Subcutaneous abdominal adipose tissue (tissue), 5 donors: ENCODE results near the gene EXOC3.

Source experiments
- H3K27ac ChIP-seq: one replicate; pipeline ENCODE4 v1.7.0; 2013; ENCODE audit warnings: low read depth, mild to moderate bottlenecking, inconsistent platforms, low read length, moderate library complexity
- H3K27me3 ChIP-seq, 5 donors: one replicate each; pipeline ENCODE4 v1.7.0; 2013; ENCODE audit warnings: low read length in 5 of 5, inconsistent platforms in 1 of 5; ENCODE audit not compliant: control insufficient read depth in 5 of 5, insufficient read depth in 4 of 5
- H3K36me3 ChIP-seq, 5 donors: one replicate each; pipeline ENCODE4 v1.7.0; 2013; ENCODE audit warnings: low read length in 5 of 5; ENCODE audit not compliant: control insufficient read depth in 5 of 5, insufficient read depth in 5 of 5
- H3K4me1 ChIP-seq, 5 donors: one replicate each; pipeline ENCODE4 v1.7.0; 2013; ENCODE audit warnings: low read length in 5 of 5, mild to moderate bottlenecking in 3 of 5, moderate library complexity in 1 of 5; ENCODE audit not compliant: control insufficient read depth in 5 of 5, insufficient read depth in 5 of 5
- H3K4me3 ChIP-seq, 5 donors: one replicate each; pipeline ENCODE4 v1.7.0; 2013; ENCODE audit warnings: low read length in 5 of 5, low read depth in 1 of 5
- H3K9ac ChIP-seq, 5 donors: one replicate each; pipeline ENCODE4 v1.7.0; 2013; ENCODE audit warnings: low read length in 5 of 5, mild to moderate bottlenecking in 4 of 5, moderate library complexity in 3 of 5
- H3K9me3 ChIP-seq, 5 donors: one replicate each; pipeline ENCODE4 v1.7.0; 2013; ENCODE audit warnings: low read length in 5 of 5; ENCODE audit not compliant: control insufficient read depth in 5 of 5
- donor health status: healthy.
- donor health status: healthy.
- donor health status: healthy.
- donor health status: healthy.
- donor health status: healthy.

EXOC3 gene

GRCh38 chr5:418162-419121 lies 24.5 kb upstream of the EXOC3 start:
- Histone ChIP-seq H3K27ac (no peak overlapping the region), H3K9me3 (no peaks in the 10 kb centered on the region)

GRCh38 chr5:419970-420369 lies 23.0 kb upstream of the EXOC3 start:
- H3K27ac ChIP-seq: no peak overlapping the region
- H3K4me3 ChIP-seq: no peak overlapping the region
- H3K27me3 ChIP-seq: peaks cover 0 to 5% (median 0%) of the 10 kb centered on the region in 5 donors
- no peaks in the 10 kb centered on the region for H3K36me3 ChIP-seq
- H3K4me1 ChIP-seq: peaks cover 0 to 14% (median 0%) of the 10 kb centered on the region in 5 donors
- no peaks in the 10 kb centered on the region for H3K9me3 ChIP-seq
- H3K9ac ChIP-seq: no peak overlapping the region

More at GRCh38 chr5:418162-419121, 24.5 kb upstream of the EXOC3 start:
- H3K36me3 ChIP-seq: no peaks in the 10 kb centered on the region
- H3K4me1 ChIP-seq: peaks cover 0 to 9% (median 0%) of the 10 kb centered on the region in 5 donors
- peaks cover 0 to under 1% (median 0%) of the 10 kb centered on the region in 5 donors for H3K27me3 ChIP-seq
- H3K4me3 ChIP-seq: no peak overlapping the region
- H3K9ac ChIP-seq: peak overlapping the region in 1 of 5 donors; percentile 27

GRCh38 chr5:420632-421286 lies 22.2 kb upstream of the EXOC3 start:
- peaks cover 0 to 9% (median 0%) of the 10 kb centered on the region in 5 donors for H3K4me1 ChIP-seq
- no peak overlapping the region for H3K27ac ChIP-seq
- no peaks in the 10 kb centered on the region for H3K9me3 ChIP-seq
- H3K4me3 ChIP-seq: no peak overlapping the region
- no peak overlapping the region for H3K9ac ChIP-seq
- H3K27me3 ChIP-seq: peaks cover 0 to 5% (median 0%) of the 10 kb centered on the region in 5 donors
- H3K36me3 ChIP-seq: no peaks in the 10 kb centered on the region

DNA sequence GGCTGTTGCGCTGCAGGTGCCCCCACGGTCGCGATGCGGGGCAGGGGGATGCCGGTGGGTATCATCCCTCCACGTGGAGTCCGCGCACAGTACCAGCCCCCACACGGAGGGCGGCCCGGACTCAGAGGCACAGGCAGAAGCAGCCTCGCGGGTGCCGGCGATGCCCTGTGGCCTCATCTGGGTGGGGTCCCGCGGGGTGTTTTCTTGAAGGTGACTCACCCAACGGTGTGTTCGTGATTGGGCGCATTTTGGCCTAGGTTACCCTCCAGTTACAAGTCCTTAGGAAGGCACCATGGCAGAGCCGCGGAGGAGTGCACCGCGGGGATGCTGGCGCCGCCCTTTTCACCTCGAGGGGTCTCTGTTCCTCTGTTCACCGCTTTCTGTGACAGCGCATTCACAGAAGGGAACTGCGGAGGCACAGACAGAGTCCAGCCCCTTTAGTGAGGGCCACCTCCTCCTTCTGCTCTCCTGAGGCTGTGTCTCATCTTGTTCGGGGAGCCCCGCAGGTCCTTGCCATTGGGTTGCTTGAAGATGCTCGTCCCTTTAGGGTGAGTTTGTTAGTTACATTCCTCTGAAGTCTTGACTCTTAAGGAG lies 21.6 kb upstream of the EXOC3 start:
- H3K27me3 ChIP-seq: peaks cover 0 to 5% (median 0%) of the 10 kb centered on the region in 5 donors
- no peak overlapping the region for H3K4me3 ChIP-seq
- no peaks in the 10 kb centered on the region for H3K36me3 ChIP-seq
- H3K9me3 ChIP-seq: no peaks in the 10 kb centered on the region
- H3K4me1 ChIP-seq: peaks cover 0 to 5% (median 0%) of the 10 kb centered on the region in 5 donors
- H3K27ac ChIP-seq: no peak overlapping the region
- no peak overlapping the region for H3K9ac ChIP-seq

DNA sequence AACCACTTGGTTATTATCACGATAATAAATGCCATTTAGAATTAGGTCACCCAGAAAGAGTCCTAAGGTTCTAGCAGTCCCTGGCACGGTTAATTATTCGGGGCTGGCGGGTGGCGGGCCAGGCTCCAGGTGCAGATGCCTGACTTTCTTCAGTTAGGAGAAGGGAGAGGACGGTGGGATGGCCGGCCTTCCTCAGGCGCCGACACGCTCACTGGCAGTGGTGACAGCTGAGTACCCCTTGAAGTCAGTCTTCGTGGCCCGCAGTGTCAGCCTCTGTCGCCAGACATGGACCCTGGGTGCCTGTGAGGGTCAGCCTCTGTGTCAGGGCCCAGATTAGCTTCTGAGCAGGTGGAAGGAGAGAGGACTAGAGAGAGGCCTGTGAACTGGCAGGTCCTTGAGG lies 21.1 kb upstream of the EXOC3 start:
- H3K4me1 ChIP-seq: peaks cover 0 to 5% (median 0%) of the 10 kb centered on the region in 5 donors
- no peak overlapping the region for H3K4me3 ChIP-seq
- H3K36me3 ChIP-seq: no peaks in the 10 kb centered on the region
- H3K9ac ChIP-seq: no peak overlapping the region
- peaks cover 0 to 5% (median 0%) of the 10 kb centered on the region in 5 donors for H3K27me3 ChIP-seq
- no peaks in the 10 kb centered on the region for H3K9me3 ChIP-seq
- H3K27ac ChIP-seq: no peak overlapping the region

DNA sequence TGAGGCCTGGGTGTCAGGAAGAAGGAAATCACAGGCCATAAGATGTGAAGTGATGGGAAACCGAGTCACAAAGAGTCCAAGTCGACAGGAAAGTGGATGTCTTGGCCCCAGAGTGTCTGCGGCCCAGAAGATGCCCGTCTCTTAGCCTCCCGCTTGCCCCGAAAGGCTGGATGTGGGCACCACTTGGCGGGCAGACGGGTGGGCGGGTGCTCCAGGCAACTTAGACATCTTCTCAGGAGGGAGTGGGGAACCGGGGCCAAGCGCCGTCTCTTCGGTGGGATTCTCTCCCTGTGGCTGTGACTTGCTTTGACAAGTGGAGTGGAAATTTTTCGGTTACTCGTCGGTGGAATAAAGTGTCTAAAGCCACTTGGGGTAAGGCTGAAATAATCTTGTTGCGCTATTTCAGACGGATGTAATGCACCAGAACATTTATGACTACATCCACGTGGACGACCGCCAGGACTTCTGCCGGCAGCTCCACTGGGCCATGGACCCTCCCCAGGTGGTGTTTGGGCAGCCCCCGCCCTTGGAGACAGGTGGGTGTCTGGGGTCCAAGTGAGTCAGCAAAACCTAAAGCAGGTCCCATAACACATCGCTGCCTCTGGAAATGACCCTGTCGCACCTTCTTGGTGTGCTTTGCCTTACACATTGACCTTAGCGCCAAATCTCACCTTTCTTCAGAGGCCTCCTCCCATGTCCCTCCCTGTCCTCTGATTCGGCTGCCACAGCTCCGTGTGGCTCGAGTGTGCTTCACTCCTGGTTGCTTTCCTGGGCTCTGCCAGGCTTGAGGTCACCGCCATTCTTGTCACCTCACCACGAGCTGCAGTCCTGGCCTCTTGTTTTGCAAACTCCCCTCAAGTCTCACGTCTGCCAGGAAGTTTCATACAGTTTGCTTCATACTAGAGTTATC lies 20.4 kb upstream of the EXOC3 start:
- H3K9ac ChIP-seq: no peak overlapping the region
- H3K4me3 ChIP-seq: no peak overlapping the region
- no peaks in the 10 kb centered on the region for H3K9me3 ChIP-seq
- H3K27ac ChIP-seq: no peak overlapping the region
- H3K27me3 ChIP-seq: peaks cover 0 to 5% (median 0%) of the 10 kb centered on the region in 5 donors
- no peaks in the 10 kb centered on the region for H3K36me3 ChIP-seq
- H3K4me1 ChIP-seq: peaks cover 0 to 5% (median 0%) of the 10 kb centered on the region in 5 donors

GRCh38 chr5:423233-423565 lies 19.8 kb upstream of the EXOC3 start:
- Histone ChIP-seq H3K9ac (no peak overlapping the region), H3K27ac (no peak overlapping the region), H3K27me3 (peaks cover 0 to 5% (median 0%) of the 10 kb centered on the region in 5 donors), H3K9me3 (no peaks in the 10 kb centered on the region), H3K4me3 (no peak overlapping the region), H3K4me1 (peaks cover 0 to 5% (median 0%) of the 10 kb centered on the region in 5 donors), H3K36me3 (no peaks in the 10 kb centered on the region)

DNA sequence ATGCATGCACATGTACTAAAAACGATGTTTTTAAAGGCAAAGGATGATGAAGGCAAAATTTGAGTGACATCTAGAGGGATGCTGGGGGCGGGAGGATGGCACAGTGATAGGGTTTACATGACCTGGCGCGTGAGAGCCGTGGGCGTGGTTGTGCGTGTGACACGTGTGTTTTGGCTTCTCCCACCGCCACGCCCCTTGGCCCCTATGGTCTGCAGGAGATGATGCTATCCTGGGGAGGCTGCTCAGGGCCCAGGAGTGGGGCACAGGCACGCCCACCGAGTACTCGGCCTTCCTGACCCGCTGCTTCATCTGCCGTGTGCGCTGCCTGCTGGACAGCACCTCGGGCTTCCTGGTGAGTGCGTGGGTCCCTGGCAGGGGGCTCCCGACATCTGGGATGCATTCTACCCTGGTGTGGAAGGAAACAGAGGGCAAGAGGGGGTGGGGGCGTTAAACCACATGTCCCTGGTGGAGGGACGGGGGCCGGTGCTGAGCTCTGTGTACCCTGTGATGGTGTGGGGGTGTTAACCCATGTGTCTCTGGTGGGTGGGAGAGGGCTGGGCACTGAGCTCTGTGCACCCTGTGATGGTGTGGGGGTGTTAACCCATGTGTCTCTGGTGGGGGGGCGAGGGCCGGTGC lies 19.2 kb upstream of the EXOC3 start:
- Histone ChIP-seq H3K9me3 (no peaks in the 10 kb centered on the region), H3K4me3 (no peak overlapping the region), H3K27ac (no peak overlapping the region), H3K4me1 (peaks cover 0 to 5% (median 0%) of the 10 kb centered on the region in 5 donors), H3K27me3 (peaks cover 0 to 5% (median 0%) of the 10 kb centered on the region in 5 donors), H3K36me3 (no peaks in the 10 kb centered on the region), H3K9ac (no peak overlapping the region)
